SK-N-MC (cell line): ENCODE data around the gene SAA4.
"Not testable (repeated sequence)": the region's sequence is repeated elsewhere in the genome, so short reads cannot be mapped to it uniquely, and the experiment has no call there.

Source experiments
- EZH2 ChIP-seq: fragments of 200-600 bp; sonication (generic); IDR thresholded peaks from one replicate; pipeline ENCODE4 v1.6.1; 2017; ENCODE audit warnings: antibody characterized with exemption
- FOXP2 ChIP-seq: optimal IDR thresholded peaks from 2 replicates; pipeline ENCODE3; 2011; ENCODE audit warnings: mild to moderate bottlenecking, moderate library complexity; ENCODE audit not compliant: insufficient read depth; ENCODE audit errors: extremely low read length, control extremely low read depth
- POLR2AphosphoS5 ChIP-seq: IDR thresholded peaks from 2 replicates; pipeline ENCODE4 v1.6.1; 2012; ENCODE audit warnings: mild to moderate bottlenecking, low read depth, low read length, borderline replicate concordance

DNA sequence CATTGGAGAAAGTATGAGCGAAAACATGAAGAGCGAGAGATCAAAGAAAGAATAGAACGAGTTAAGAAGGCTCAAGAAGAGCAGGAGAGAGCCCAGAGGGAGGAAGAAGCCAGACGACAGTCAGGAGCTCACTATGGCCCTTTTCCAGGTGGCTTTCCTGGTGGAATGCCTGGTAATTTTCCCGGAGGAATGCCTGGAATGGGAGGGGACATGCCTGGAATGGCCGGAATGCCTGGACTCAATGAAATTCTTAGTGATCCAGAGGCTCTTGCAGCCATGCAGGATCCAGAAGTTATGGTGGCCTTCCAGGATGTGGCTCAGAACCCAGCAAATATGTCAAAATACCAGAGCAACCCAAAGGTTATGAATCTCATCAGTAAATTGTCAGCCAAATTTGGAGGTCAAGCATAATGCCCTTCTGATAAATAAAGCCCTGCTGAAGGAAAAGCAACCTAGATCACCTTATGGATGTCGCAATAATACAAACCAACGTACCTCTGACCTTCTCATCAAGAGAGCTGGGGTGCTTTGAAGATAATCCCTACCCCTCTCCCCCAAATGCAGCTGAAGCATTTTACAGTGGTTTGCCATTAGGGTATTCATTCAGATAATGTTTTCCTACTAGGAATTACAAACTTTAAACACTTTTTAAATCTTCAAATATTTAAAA, 26.2 kb upstream of the SAA4 start:
- not testable (repeated sequence) for TF ChIP-seq EZH2, POLR2AphosphoS5, FOXP2
